Adrenal gland (tissue), 12 donors: ENCODE data around the gene ATP8A2. TPM values are rescaled to one million over a fixed set of nuclear protein-coding genes. Genes with fewer than 3 reads are reported as not detected.

Source experiments
- DNase-seq, 7 donors: peaks; one replicate each; pipeline ENCODE4 v3.0.0-alpha.2; 2019 to 2020
- H3K27ac ChIP-seq, 5 donors: fragments of 200-600 bp; sonication (generic) in 4 of 5; 1 replicate in 3 of 5; 2 replicates in 2 of 5; pipeline versions ENCODE4 v1.5.1 to v1.8.0; 2016 to 2020; ENCODE audit warnings: mild to moderate bottlenecking in 1 of 5
- H3K27me3 ChIP-seq: fragments of 200-600 bp; 2 replicates; pipeline ENCODE4 v1.8.0; 2021
- H3K36me3 ChIP-seq, 2 donors: fragments of 200-600 bp; replicated peaks in 1 of 2; 1 replicate in 1 of 2; 2 replicates in 1 of 2; pipeline versions ENCODE4 v1.5.1 to v1.8.0; 2018 to 2022
- H3K4me1 ChIP-seq, 2 donors: fragments of 200-600 bp; replicated peaks in 1 of 2; 1 replicate in 1 of 2; 2 replicates in 1 of 2; pipeline versions ENCODE4 v1.5.1 to v1.8.0; 2018 to 2021
- H3K4me3 ChIP-seq, 4 donors: fragments of 200-600 bp; sonication (generic) in 3 of 4; one replicate each; pipeline ENCODE4 v1.5.1; 2016 to 2018
- H3K9me3 ChIP-seq, 3 donors: fragments of 200-600 bp; sonication (generic) in 1 of 3; replicated peaks in 1 of 3; 1 replicate in 2 of 3; 2 replicates in 1 of 3; pipeline versions ENCODE4 v1.5.1 to v1.8.0; 2016 to 2021
- CTCF ChIP-seq, 6 experiments: fragments of 450-650 bp in 4 of 6; fragments of 200-600 bp in 2 of 6; sonication (generic) in 1 of 6; IDR thresholded peaks; 1 replicate in 5 of 6; 2 replicates in 1 of 6; pipeline versions ENCODE4 v1.5.1 to v1.8.0; 2016 to 2021; ENCODE audit warnings: antibody characterized with exemption in 6 of 6, mild to moderate bottlenecking in 2 of 6, moderate library complexity in 1 of 6
- POLR2A ChIP-seq, 2 donors: fragments of 450-650 bp; IDR thresholded peaks; one replicate each; pipeline ENCODE4 v1.6.1; 2017; ENCODE audit warnings: antibody characterized with exemption in 2 of 2, mild to moderate bottlenecking in 2 of 2, moderate library complexity in 1 of 2
- WGBS, 4 donors: extraction: QIAGEN DNeasy Blood & Tissue Kit in 2 of 4; methylation state at CpG; one replicate each; pipeline versions ENCODE4 v1.1.5 to v1.1.7; 2013 to 2017; 5-methylcytosine and 5-hydroxymethylcytosine counted together
- intact Hi-C, 2 donors: fragments of 100-400 bp; cut with DNase I; formaldehyde crosslinking; loops; one replicate each; pipeline versions ENCODE4 v1.14.1 to v1.15.0; 2022 to 2023
- polyA plus RNA-seq, 3 donors: library from polyadenylated mRNA; stranded (reverse); fragments of 200-250 nt in 2 of 3; fragments of 350-450 nt in 1 of 3; fragmentation: Illumina TruSeq in 1 of 3; extraction: RNeasy Lipid Tissue Mini Kit (QIAGEN cat#74804) in 1 of 3; gene quantifications; one replicate each; pipeline ENCODE4 v1.2.3, GENCODE V29; 2013 to 2014
- total RNA-seq, 9 donors: library from RNA; depleted of rRNA in 4 of 9; stranded (reverse); fragments of >200 nt in 4 of 9; fragments of 120-200 nt in 1 of 9; fragmentation: NEBNext Ultra II Directional in 1 of 9; extraction: Animal tissue kit (Norgen Biotek cat#: 25700) in 1 of 9; gene quantifications; one replicate each; pipeline versions ENCODE4 v1.1.0 to v1.2.4, GENCODE V29; 2013 to 2023
- donor health status: healthy with polysubstance abuse.
- donor health status: Bipolar disorder and iron deficiency.
- donor health status: DM: yes; HTN: yes; CAD: no.
- donor health status: DM: no; HTN: no; CAD: no.
- donor health status: DM: no; HTN: no; CAD: no.
- donor health status: DM: yes; HTN: yes; CAD: no.

ATP8A2 gene
- total and polyA plus RNA-seq, 12 donors = 0.77 to 14.0 (median 4.3) TPM

- no peak overlapping the region for H3K27ac ChIP-seq
- H3K4me3 ChIP-seq = peak overlapping the region in 1 of 4 donors; percentile 55
- DNase-seq = peak in 3 of 7 donors; percentile 3 to 28 (median 14)
- H3K4me1 ChIP-seq = no peaks in the 10 kb centered on the region
- TF ChIP-seq CTCF (IDR thresholded peaks at IDR 0.05) (no peak), POLR2A (IDR thresholded peaks at IDR 0.05) (no peak)
- H3K36me3 ChIP-seq = no peaks in the 10 kb centered on the region
- intact Hi-C loops = no loop called here
- no peaks in the 10 kb centered on the region for H3K27me3 ChIP-seq
- no peaks in the 10 kb centered on the region for H3K9me3 ChIP-seq
- 16 to 41% (median 18%) methylated on average over 31 to 53 of the region's 53 CpGs for WGBS, 4 donors
Observed at GRCh38 chr13:26011996-26012821, 640.4 kb downstream of the ATP8A2 start.

DNA sequence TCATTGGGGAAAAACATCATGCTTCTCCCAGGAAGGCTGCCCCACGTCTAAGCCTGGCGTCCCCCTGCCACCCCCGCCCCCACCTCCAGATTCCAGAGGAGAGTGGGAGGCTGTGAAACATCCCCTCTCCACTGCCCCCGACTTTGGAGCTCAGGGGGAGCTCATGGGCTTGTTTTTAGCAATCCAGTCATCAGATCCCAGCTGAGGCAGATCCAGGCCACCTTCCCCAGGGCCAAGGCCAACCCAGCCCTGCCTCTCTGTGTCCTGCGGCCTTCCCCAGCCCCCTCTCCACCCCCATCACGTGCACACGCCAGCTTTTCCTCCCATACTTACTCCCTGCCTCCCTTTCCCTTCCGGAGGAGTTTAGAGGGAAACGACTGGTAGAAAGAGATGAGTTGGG, 641.2 kb downstream of the ATP8A2 start:
- DNase-seq = no peak
- intact Hi-C loops = no loop called here
- no peaks in the 10 kb centered on the region for H3K4me1 ChIP-seq
- H3K4me3 ChIP-seq = no peak overlapping the region
- no peaks in the 10 kb centered on the region for H3K36me3 ChIP-seq
- H3K27ac ChIP-seq = no peak overlapping the region
- TF ChIP-seq POLR2A (IDR thresholded peaks at IDR 0.05) = no peak
- TF ChIP-seq CTCF (IDR thresholded peaks at IDR 0.05) = no peak
- no peaks in the 10 kb centered on the region for H3K27me3 ChIP-seq
- no peaks in the 10 kb centered on the region for H3K9me3 ChIP-seq
- WGBS, 4 donors = 59 to 67% (median 64%) methylated on average over 7 to 9 of the region's 9 CpGs

DNA sequence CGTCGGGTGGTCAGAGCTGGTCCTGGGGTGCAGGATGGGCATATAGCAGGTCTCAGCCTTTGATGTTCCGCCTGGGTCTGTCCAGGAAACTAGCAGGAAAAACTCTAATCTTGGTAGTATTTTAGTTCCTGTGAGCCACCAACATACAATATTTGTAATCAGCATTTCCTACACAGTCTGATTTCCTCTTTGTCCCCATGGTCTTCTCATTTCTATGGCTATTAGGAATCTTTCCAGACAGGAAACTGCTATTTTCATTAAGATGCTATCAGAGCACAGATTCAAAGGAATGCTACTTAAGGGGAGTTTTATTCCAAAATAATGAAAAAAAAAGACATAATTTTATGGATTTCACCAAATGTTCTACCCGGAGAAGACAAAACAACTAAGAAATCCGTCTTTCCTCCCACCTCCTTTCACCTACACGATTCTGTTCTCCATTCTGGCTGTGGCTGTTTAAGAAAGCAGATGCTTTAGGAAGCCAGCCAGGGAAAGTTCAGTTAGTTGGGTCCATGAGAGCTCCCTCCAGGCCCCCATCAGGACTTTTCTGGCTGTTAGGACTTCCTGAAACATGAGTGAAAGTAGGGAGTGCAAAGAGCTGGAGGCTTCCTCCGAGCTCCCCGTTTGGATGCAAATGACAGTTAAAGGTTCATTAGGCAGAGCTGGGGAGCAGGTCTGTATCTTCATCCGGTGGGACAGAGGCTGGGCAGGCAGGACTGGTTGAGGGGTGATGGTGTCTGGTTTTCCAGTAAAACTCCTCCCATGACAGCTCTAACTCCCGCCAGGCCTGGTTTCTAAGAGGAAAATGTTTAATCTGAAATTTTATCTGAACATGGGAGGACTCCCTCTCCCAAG, 643.7 kb downstream of the ATP8A2 start:
- intact Hi-C loops = no loop called here
- Histone ChIP-seq H3K36me3 (no peaks in the 10 kb centered on the region), H3K27ac (no peak overlapping the region), H3K27me3 (no peaks in the 10 kb centered on the region), H3K4me3 (no peak overlapping the region), H3K4me1 (no peaks in the 10 kb centered on the region), H3K9me3 (no peaks in the 10 kb centered on the region)
- WGBS, 4 donors = 63 to 69% (median 64%) methylated on average over 10 of the region's 10 CpGs
- no peak for DNase-seq
- TF ChIP-seq POLR2A (IDR thresholded peaks at IDR 0.05) (no peak), CTCF (IDR thresholded peaks at IDR 0.05) (no peak)

DNA sequence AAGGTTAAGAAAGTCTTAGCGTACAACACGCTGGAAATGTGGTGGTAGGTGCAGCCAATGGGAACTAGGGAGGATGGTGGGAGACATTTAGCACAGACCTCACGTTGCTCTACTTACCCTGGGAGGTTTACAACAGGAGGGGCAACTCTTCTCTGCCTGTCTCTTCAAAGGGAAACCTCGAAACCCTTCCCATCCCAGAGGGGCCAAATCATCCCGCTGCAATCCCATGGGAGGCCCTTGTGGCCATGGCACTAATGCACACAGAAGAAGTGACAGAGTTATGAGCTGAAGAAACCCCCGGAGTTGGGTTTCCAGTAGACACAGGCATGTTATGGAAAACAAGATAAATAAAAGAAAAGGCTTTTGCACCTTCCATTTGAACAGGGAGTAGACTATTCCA, 644.4 kb downstream of the ATP8A2 start:
- Histone ChIP-seq H3K27ac (no peak overlapping the region), H3K27me3 (no peaks in the 10 kb centered on the region), H3K4me1 (no peaks in the 10 kb centered on the region), H3K36me3 (no peaks in the 10 kb centered on the region), H3K4me3 (no peak overlapping the region), H3K9me3 (no peaks in the 10 kb centered on the region)
- intact Hi-C loops = no loop called here
- WGBS, 4 donors = 86 to 92% (median 88%) methylated on average over 6 of the region's 6 CpGs
- no peak for DNase-seq
- TF ChIP-seq POLR2A (IDR thresholded peaks at IDR 0.05) = no peak
